GM12878 (cell line): ENCODE results near the gene TUNAR. TPM values are rescaled to one million over a fixed set of nuclear protein-coding genes. Genes with fewer than 3 reads are reported as not detected.

Source experiments
- ATAC-seq: fragments of 200-7000 bp; cut with Tn5 transposase; 3 replicates; pipeline ENCODE4 v1.9.1; 2020; ENCODE audit warnings: mild to moderate bottlenecking, moderate library complexity
- BruUV-seq: library from RNA; stranded (reverse); fragments of 400-500 nt; replicated peaks from 2 replicates; lab custom pipeline; 2021; lab: Mats Ljungman, UMichigan
- CTCF ChIA-PET: fragments of 300-600 bp; sonication (Branson Sonifier 250); formaldehyde crosslinking; extraction: SDS; loops from one replicate; lab custom pipeline; 2021; ENCODE audit warnings: inconsistent platforms; lab: Yijun Ruan, JAX
- POLR2A ChIA-PET: fragments of 350-600 bp; formaldehyde crosslinking; extraction: SDS; loops from one replicate; lab custom pipeline; 2021; ENCODE audit warnings: inconsistent platforms; lab: Charles Lee
- RAD21 ChIA-PET: fragments of 300-600 bp; sonication (Branson Sonifier 250); formaldehyde crosslinking; loops from one replicate; lab custom pipeline; 2023; ENCODE audit warnings: antibody characterized with exemption; ENCODE audit not compliant: unreplicated experiment; lab: Charles Lee
- SMC1A ChIA-PET: fragments of 300-600 bp; sonication (Branson Sonifier 250); formaldehyde crosslinking; loops from one replicate; lab custom pipeline; 2023; ENCODE audit not compliant: unreplicated experiment, uncharacterized antibody; lab: Charles Lee
- DNase-seq: peaks from one replicate; pipeline ENCODE4 v3.0.0-alpha.2; 2011; ENCODE audit warnings: low read depth, low spot score
- FAIRE-seq: peaks from 3 replicates; lab custom pipeline; 2011; peaks lifted over from hg19 to GRCh38; lab: Jason Lieb, UNC
- H2AFZ ChIP-seq: 2 replicates; pipeline ENCODE4 v1.6.0; 2011; ENCODE audit warnings: low read depth, low read length, control low read depth; ENCODE audit not compliant: control insufficient read depth
- H3K27ac ChIP-seq: 2 replicates; pipeline ENCODE4 v1.5.1; 2011; ENCODE audit warnings: control low read depth; ENCODE audit not compliant: control insufficient read depth, insufficient read depth
- H3K27me3 ChIP-seq, 2 experiments: replicated peaks in 1 of 2; 2 replicates each; pipeline versions ENCODE4 v1.6.0 to v1.6.1; 2011; ENCODE audit warnings: low read length in 1 of 2; ENCODE audit not compliant: control insufficient read depth in 2 of 2, insufficient read depth in 2 of 2
- H3K36me3 ChIP-seq, 2 experiments: 2 replicates each; pipeline ENCODE4 v1.5.1; 2011; ENCODE audit warnings: low read length in 1 of 2; ENCODE audit not compliant: control insufficient read depth in 2 of 2, insufficient read depth in 2 of 2
- H3K4me1 ChIP-seq: 2 replicates; pipeline ENCODE4 v1.6.1; 2011; ENCODE audit warnings: mild to moderate bottlenecking, low read length, moderate library complexity, mixed read lengths; ENCODE audit not compliant: control insufficient read depth, insufficient read depth
- H3K4me2 ChIP-seq: 2 replicates; pipeline ENCODE4 v1.6.0; 2011; ENCODE audit warnings: control low read depth; ENCODE audit not compliant: control insufficient read depth, insufficient read depth
- H3K4me3 ChIP-seq: fragments of 200-600 bp; sonication (generic); 2 replicates; pipeline ENCODE4 v1.5.1; 2016
- H3K79me2 ChIP-seq: 2 replicates; pipeline ENCODE4 v1.6.0; 2011; ENCODE audit warnings: low read length; ENCODE audit not compliant: control insufficient read depth, insufficient read depth
- H3K9ac ChIP-seq: 2 replicates; pipeline ENCODE4 v1.8.0; 2011; ENCODE audit warnings: low read length, control low read depth, mixed read lengths; ENCODE audit not compliant: control insufficient read depth, insufficient read depth
- H3K9me3 ChIP-seq: replicated peaks from 3 replicates; pipeline ENCODE4 v1.5.1; 2011; ENCODE audit warnings: mild to moderate bottlenecking, low read length; ENCODE audit not compliant: control insufficient read depth, insufficient read depth
- H4K20me1 ChIP-seq: 2 replicates; pipeline ENCODE4 v1.6.0; 2011; ENCODE audit not compliant: control insufficient read depth, insufficient read depth
- ATF7 ChIP-seq: fragments of 450-650 bp; IDR thresholded peaks from 2 replicates; pipeline ENCODE4 v1.6.1; 2016; ENCODE audit warnings: low read depth, mild to moderate bottlenecking
- BCL11A ChIP-seq: IDR thresholded peaks from 2 replicates; pipeline ENCODE4 v1.6.1; 2011; ENCODE audit warnings: low read depth, low read length
- BRCA1 ChIP-seq: IDR thresholded peaks from 2 replicates; pipeline ENCODE4 v1.6.1; 2011; ENCODE audit warnings: low read depth, low read length, improper control_type of control experiment
- CHD4 ChIP-seq: fragments of 200-600 bp; sonication (generic); IDR thresholded peaks from 2 replicates; pipeline ENCODE4 v1.6.1; 2016; ENCODE audit warnings: mild to moderate bottlenecking
- EED ChIP-seq: sonication (generic); IDR thresholded peaks from 2 replicates; pipeline ENCODE4 v1.6.1; 2016; ENCODE audit warnings: antibody characterized with exemption, low read depth
- KDM1A ChIP-seq: fragments of 200-600 bp; sonication (generic); IDR thresholded peaks from 2 replicates; pipeline ENCODE4 v1.6.1; 2016; ENCODE audit warnings: borderline replicate concordance
- POLR2AphosphoS5 ChIP-seq: IDR thresholded peaks from 2 replicates; pipeline ENCODE4 v1.6.1; 2011; ENCODE audit warnings: mild to moderate bottlenecking, low read length, inconsistent platforms
- RAD51 ChIP-seq: fragments of 450-650 bp; IDR thresholded peaks from 2 replicates; pipeline ENCODE4 v1.6.1; 2016; ENCODE audit warnings: moderate library complexity, mild to moderate bottlenecking, inconsistent platforms
- SP1 ChIP-seq: IDR thresholded peaks from one replicate; pipeline ENCODE4 v1.6.1; 2011; ENCODE audit warnings: low read depth, low read length
- SPI1 ChIP-seq: IDR thresholded peaks from 2 replicates; pipeline ENCODE4 v1.6.1; 2011; ENCODE audit warnings: low read depth, mild to moderate bottlenecking, low read length, moderate library complexity, borderline replicate concordance; ENCODE audit not compliant: insufficient read depth
- SREBF2 ChIP-seq: IDR thresholded peaks from 2 replicates; pipeline ENCODE4 v1.6.1; 2012; ENCODE audit warnings: mild to moderate bottlenecking, low read length
- TAF1 ChIP-seq: IDR thresholded peaks from 2 replicates; pipeline ENCODE4 v1.6.1; 2011; ENCODE audit warnings: mild to moderate bottlenecking, low read depth, low read length, borderline replicate concordance
- ZBTB11 ChIP-seq: fragments of 450-650 bp; formaldehyde crosslinking; IDR thresholded peaks from 2 replicates; pipeline ENCODE4 v1.5.0; 2022; ENCODE audit warnings: mild to moderate bottlenecking, missing genetic modification characterization
- ZNF207 ChIP-seq: fragments of 450-650 bp; IDR thresholded peaks from 2 replicates; pipeline ENCODE4 v1.6.1; 2014; ENCODE audit warnings: antibody characterized with exemption, mild to moderate bottlenecking, borderline replicate concordance
- WGBS: methylation state at CpG from one replicate; pipeline ENCODE4 v1.1.6; 2016; ENCODE audit warnings: low lambda C conversion rate; ENCODE audit not compliant: insufficient replicate concordance, insufficient coverage; ENCODE audit errors: missing lambda C conversion rate; 5-methylcytosine and 5-hydroxymethylcytosine counted together
- in situ Hi-C: fragments of 300-500 bp; cut with MboI; formaldehyde crosslinking; loops from 9 replicates; pipeline ENCODE4 v1.14.3; 2018; ENCODE audit warnings: mixed read lengths
- intact Hi-C: fragments of 100-400 bp; cut with micrococcal nuclease; formaldehyde crosslinking; loops from one replicate; pipeline ENCODE4 v1.14.2; 2022; ENCODE audit not compliant: unreplicated experiment
- polyA plus RNA-seq, 11 experiments: library from polyadenylated mRNA; depleted of rRNA in 4 of 11; unstranded in 6 of 11; stranded (reverse) in 5 of 11; fragments of >200 nt; fragmentation: Nextera tagmentation in 4 of 11; fragmentation: Illumina TruSeq in 1 of 11; extraction: Ambion mirVana in 4 of 11; extraction: Trizol in 1 of 11; gene quantifications; 1 replicate in 1 of 11; 2 replicates in 10 of 11; pipeline versions ENCODE4 v1.2.1 to v1.2.3, GENCODE V29; 2011 to 2016; ENCODE audit warnings: inconsistent platforms in 2 of 11, missing spikeins in 2 of 11, low read depth in 1 of 11
- total RNA-seq, 4 experiments: library from RNA; depleted of rRNA in 3 of 4; stranded (reverse); fragments of >200 nt in 3 of 4; fragmentation: Illumina TruSeq in 1 of 4; extraction: Trizol in 1 of 4; gene quantifications; 2 replicates each; pipeline versions ENCODE4 v1.2.1 to v1.2.3, GENCODE V29; 2013 to 2021
- TF ChIP-seq, protein P1 (sequence below): fragments of 450-650 bp; IDR thresholded peaks from 2 replicates; pipeline ENCODE4 v1.6.1; 2018; ENCODE audit warnings: mild to moderate bottlenecking, low read depth, moderate library complexity; ENCODE audit not compliant: partially characterized antibody

TUNAR gene
- total and polyA plus RNA-seq, 10 of the 15 experiments (the other 5 are each of a cell fraction or from before 2014, with no cell fraction given) = 0.02 TPM; not detected in 9

- ChIA-PET CTCF (no interaction called here), POLR2A (no interaction called here), SMC1A (interaction anchor here (1.3 kb wide), 1 partner anchor 11 kb away, joined by 3 read pairs; no protein-coding TSS in a partner anchor)
- intact Hi-C loops (no loop called here), in situ Hi-C loops (no loop called here)
- Histone ChIP-seq H3K4me2 (no peak overlapping the region), H4K20me1 (no peaks in the 10 kb centered on the region; the same call in 1 of the 2 replicates), H3K4me1 (no peaks in the 10 kb centered on the region), H3K27me3 (peaks cover 0 to 1% of the 10 kb centered on the region in 2 experiments; a peak in 1 of 4 replicates), H3K79me2 (no peaks in the 10 kb centered on the region), H2AFZ (no peak overlapping the region), H3K4me3 (no peak overlapping the region), H3K9me3 (no peaks in the 10 kb centered on the region), H3K36me3 (no peaks in the 10 kb centered on the region)
- FAIRE-seq (no peak), ATAC-seq (no peak)
- WGBS = 41% methylated on average over 7 of the region's 7 CpGs
- BruUV-seq = no TSS peak
- TF ChIP-seq SPI1 (no peak), KDM1A (no peak), EED (no peak), BCL11A (no peak), SREBF2 (no peak), SP1 (no peak), BRCA1 (no peak), ZBTB11 (CRISPR knock-in tag) (no peak), POLR2AphosphoS5 (no peak), RAD51 (no peak), ATF7 (no peak), CHD4 (no peak), ZNF207 (no peak), TAF1 (no peak)
- TF ChIP-seq, protein P1, sequence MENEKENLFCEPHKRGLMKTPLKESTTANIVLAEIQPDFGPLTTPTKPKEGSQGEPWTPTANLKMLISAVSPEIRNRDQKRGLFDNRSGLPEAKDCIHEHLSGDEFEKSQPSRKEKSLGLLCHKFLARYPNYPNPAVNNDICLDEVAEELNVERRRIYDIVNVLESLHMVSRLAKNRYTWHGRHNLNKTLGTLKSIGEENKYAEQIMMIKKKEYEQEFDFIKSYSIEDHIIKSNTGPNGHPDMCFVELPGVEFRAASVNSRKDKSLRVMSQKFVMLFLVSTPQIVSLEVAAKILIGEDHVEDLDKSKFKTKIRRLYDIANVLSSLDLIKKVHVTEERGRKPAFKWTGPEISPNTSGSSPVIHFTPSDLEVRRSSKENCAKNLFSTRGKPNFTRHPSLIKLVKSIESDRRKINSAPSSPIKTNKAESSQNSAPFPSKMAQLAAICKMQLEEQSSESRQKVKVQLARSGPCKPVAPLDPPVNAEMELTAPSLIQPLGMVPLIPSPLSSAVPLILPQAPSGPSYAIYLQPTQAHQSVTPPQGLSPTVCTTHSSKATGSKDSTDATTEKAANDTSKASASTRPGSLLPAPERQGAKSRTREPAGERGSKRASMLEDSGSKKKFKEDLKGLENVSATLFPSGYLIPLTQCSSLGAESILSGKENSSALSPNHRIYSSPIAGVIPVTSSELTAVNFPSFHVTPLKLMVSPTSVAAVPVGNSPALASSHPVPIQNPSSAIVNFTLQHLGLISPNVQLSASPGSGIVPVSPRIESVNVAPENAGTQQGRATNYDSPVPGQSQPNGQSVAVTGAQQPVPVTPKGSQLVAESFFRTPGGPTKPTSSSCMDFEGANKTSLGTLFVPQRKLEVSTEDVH = no peak
- TF ChIP-seq, all 136 proteins: peak for 0
- Histone ChIP-seq H3K27ac (no peak overlapping the region), H3K9ac (no peak overlapping the region)
- RAD21 ChIA-PET = no interaction called here
- DNase-seq = no peak
Measured at GRCh38 chr14:95885278-95885677, 8.6 kb downstream of the TUNAR start.
